WERI-Rb-1 (cell line): Measurements from ENCODE around the gene GRIK4.

Experiments used
- DNase-seq: peaks from one replicate; pipeline ENCODE4 v3.0.0-alpha.2; 2020
- H3K27ac ChIP-seq: fragments of 250-450 bp; sonication (Bioruptor Pico); 2 replicates; pipeline ENCODE4 v1.5.1; 2020; ENCODE audit warnings: mild to moderate bottlenecking, moderate library complexity
- H3K27me3 ChIP-seq: fragments of 250-450 bp; sonication (Bioruptor Pico); 2 replicates; pipeline ENCODE4 v1.5.1; 2021; ENCODE audit warnings: mild to moderate bottlenecking, low read depth, moderate library complexity; ENCODE audit not compliant: insufficient read depth, severe bottlenecking
- H3K36me3 ChIP-seq: fragments of 250-450 bp; sonication (Bioruptor Pico); 2 replicates; pipeline ENCODE4 v1.5.1; 2020; ENCODE audit warnings: mild to moderate bottlenecking, moderate library complexity
- H3K4me3 ChIP-seq: 2 replicates; pipeline ENCODE4 v1.5.1; 2011; ENCODE audit warnings: low read depth, mild to moderate bottlenecking, control low read depth, low read length
- H3K9me3 ChIP-seq: fragments of 250-450 bp; sonication (Bioruptor Pico); 2 replicates; pipeline ENCODE4 v1.5.1; 2021; ENCODE audit warnings: mild to moderate bottlenecking, moderate library complexity; ENCODE audit not compliant: severe bottlenecking
- CTCF ChIP-seq: IDR thresholded peaks from 2 replicates; pipeline ENCODE4 v1.5.1; 2011; ENCODE audit warnings: low read depth, mild to moderate bottlenecking, control low read depth, inconsistent platforms, low read length

The GRIK4 gene

GRCh38 chr11:120945042-120945441 is 433.5 kb downstream of the GRIK4 start:
- TF ChIP-seq CTCF = peak; percentile 55
- DNase-seq = no peak
- no peaks in the 10 kb centered on the region for H3K27me3 ChIP-seq

GRCh38 chr11:120950880-120951279 is 439.3 kb downstream of the GRIK4 start:
- no peak for DNase-seq
- H3K36me3 ChIP-seq = no peaks in the 10 kb centered on the region
- no peaks in the 10 kb centered on the region for H3K27me3 ChIP-seq
- no peak overlapping the region for H3K27ac ChIP-seq
- no peak overlapping the region for H3K4me3 ChIP-seq
- no peak for TF ChIP-seq CTCF
- H3K9me3 ChIP-seq = no peaks in the 10 kb centered on the region

More at GRCh38 chr11:120945042-120945441, 433.5 kb downstream of the GRIK4 start:
- Histone ChIP-seq H3K36me3 (no peaks in the 10 kb centered on the region), H3K4me3 (no peak overlapping the region), H3K27ac (no peak overlapping the region), H3K9me3 (no peaks in the 10 kb centered on the region)

- TF ChIP-seq CTCF = peak; percentile 72
- no peak overlapping the region for H3K4me3 ChIP-seq
- no peaks in the 10 kb centered on the region for H3K27me3 ChIP-seq
- no peak overlapping the region for H3K27ac ChIP-seq
- DNase-seq = peak; percentile 90
- no peaks in the 10 kb centered on the region for H3K36me3 ChIP-seq
- H3K9me3 ChIP-seq = no peaks in the 10 kb centered on the region
Observed at GRCh38 chr11:120952461-120953434, 441.2 kb downstream of the GRIK4 start.

DNA sequence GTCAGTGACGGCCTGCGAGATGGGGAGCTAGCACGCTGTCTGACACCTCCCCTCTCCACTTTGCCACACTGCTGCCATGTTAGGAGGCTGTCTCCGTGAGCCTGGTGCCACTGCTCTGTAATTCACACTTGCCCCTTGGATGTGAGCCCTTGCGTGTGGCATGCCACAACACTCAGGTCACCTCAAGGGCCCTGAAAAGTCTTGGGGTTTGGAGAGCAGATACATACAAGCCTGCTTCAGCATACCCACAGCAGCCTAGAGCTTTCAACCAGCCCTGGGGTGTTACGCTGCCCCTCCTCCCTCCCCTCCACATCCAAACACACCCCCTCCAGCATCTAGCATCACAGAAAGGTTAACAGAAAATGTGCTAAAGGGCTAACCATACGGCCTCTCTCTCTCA is 442.8 kb downstream of the GRIK4 start:
- DNase-seq = no peak
- no peaks in the 10 kb centered on the region for H3K27me3 ChIP-seq
- H3K36me3 ChIP-seq = no peaks in the 10 kb centered on the region
- H3K27ac ChIP-seq = no peak overlapping the region
- H3K4me3 ChIP-seq = no peak overlapping the region
- no peak for TF ChIP-seq CTCF
- H3K9me3 ChIP-seq = no peaks in the 10 kb centered on the region

DNA sequence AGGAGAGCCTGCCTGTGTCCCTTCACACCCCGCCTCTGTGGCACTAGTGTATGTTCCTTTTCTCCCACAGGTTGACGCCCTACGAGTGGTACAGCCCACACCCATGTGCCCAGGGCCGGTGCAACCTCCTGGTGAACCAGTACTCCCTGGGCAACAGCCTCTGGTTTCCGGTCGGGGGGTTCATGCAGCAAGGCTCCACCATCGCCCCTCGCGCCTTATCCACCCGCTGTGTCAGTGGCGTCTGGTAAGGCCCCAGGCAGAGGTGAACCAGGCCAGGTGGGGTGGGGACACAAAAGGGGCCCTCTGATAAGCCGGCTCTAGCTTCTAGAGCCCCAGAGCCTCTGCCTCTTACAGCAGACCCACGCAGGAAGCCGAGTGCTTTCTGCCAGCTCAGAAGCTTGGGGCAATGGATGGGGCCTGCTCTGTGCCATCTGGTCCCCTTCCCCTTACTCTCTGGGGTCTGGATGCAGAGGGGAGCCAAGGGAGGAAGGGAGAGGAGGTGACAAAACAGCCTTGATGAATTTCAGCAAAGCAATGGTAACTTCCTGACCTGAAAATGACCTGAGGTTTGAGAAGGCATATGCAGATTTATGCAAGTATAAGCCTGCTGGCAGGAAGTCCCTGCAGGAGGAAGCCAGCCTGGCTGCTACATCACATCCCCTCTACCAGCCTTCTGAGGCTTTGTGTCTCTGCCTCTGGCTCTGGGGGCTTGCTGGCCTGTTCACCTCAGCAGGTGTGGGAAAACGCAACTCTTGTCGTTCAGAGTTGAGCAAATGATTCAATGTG is 445.4 kb downstream of the GRIK4 start:
- Histone ChIP-seq H3K9me3 (no peaks in the 10 kb centered on the region), H3K27ac (peak overlapping the region; percentile 16; the same call in 1 of the 2 replicates), H3K4me3 (no peak overlapping the region), H3K27me3 (no peaks in the 10 kb centered on the region), H3K36me3 (no peaks in the 10 kb centered on the region)
- DNase-seq = peak; percentile 27
- no peak for TF ChIP-seq CTCF
